ENCODE results near the gene AREL1.

AREL1 gene

GRCh38 chr14:74669846-74670245 lies 43.0 kb downstream of the AREL1 start:
- no peak for DNase-seq
- no peaks in the 10 kb centered on the region for H3K27me3 ChIP-seq
- TF ChIP-seq, protein P1, sequence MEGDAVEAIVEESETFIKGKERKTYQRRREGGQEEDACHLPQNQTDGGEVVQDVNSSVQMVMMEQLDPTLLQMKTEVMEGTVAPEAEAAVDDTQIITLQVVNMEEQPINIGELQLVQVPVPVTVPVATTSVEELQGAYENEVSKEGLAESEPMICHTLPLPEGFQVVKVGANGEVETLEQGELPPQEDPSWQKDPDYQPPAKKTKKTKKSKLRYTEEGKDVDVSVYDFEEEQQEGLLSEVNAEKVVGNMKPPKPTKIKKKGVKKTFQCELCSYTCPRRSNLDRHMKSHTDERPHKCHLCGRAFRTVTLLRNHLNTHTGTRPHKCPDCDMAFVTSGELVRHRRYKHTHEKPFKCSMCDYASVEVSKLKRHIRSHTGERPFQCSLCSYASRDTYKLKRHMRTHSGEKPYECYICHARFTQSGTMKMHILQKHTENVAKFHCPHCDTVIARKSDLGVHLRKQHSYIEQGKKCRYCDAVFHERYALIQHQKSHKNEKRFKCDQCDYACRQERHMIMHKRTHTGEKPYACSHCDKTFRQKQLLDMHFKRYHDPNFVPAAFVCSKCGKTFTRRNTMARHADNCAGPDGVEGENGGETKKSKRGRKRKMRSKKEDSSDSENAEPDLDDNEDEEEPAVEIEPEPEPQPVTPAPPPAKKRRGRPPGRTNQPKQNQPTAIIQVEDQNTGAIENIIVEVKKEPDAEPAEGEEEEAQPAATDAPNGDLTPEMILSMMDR (IDR thresholded peaks at IDR 0.05; ENCODE audit: low read depth, low read length): no peak
- H3K4me1 ChIP-seq: no peaks in the 10 kb centered on the region
- peaks cover 66% of the 10 kb centered on the region for H3K36me3 ChIP-seq
- no peak overlapping the region for H3K4me3 ChIP-seq (ENCODE audit: low read depth, low read length)
- H3K9me3 ChIP-seq: no peaks in the 10 kb centered on the region

DNA sequence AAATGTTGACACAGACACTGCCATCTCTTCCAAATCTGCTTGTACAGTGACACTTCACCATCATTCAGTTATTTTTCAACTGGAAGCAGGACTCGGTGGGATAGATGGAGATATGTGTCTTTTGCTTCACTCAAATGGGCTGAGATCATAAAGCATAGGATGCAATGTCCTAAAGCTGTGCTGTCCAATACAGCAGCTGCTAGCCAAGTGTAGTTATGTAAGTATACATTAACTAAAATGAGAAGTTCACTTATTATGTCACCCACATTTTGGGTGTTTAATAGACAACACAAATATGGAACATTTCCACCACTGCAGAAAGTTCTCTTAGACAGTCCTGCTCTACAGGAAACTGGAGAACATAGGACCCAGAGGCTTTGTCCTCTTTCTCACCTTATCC lies 43.6 kb downstream of the AREL1 start:
- TF ChIP-seq, protein P1 (IDR thresholded peaks at IDR 0.05; ENCODE audit: low read depth, low read length): no peak
- Histone ChIP-seq H3K4me1 (no peaks in the 10 kb centered on the region), H3K27me3 (no peaks in the 10 kb centered on the region), H3K4me3 (ENCODE audit: low read depth, low read length) (no peak overlapping the region), H3K9me3 (no peaks in the 10 kb centered on the region), H3K36me3 (peaks cover 65% of the 10 kb centered on the region)
- DNase-seq: no peak

GRCh38 chr14:74667758-74668157 lies 45.1 kb downstream of the AREL1 start:
- DNase-seq: no peak
- no peak overlapping the region for H3K4me3 ChIP-seq (ENCODE audit: low read depth, low read length)
- H3K9me3 ChIP-seq: no peaks in the 10 kb centered on the region
- peaks cover 65% of the 10 kb centered on the region for H3K36me3 ChIP-seq
- H3K4me1 ChIP-seq: no peaks in the 10 kb centered on the region
- H3K27me3 ChIP-seq: no peaks in the 10 kb centered on the region
- TF ChIP-seq, protein P1 (IDR thresholded peaks at IDR 0.05; ENCODE audit: low read depth, low read length): no peak

- Histone ChIP-seq H3K4me1 (no peaks in the 10 kb centered on the region), H3K4me3 (ENCODE audit: low read depth, low read length) (no peak overlapping the region), H3K27me3 (no peaks in the 10 kb centered on the region), H3K9me3 (no peaks in the 10 kb centered on the region), H3K36me3 (peaks cover 51% of the 10 kb centered on the region)
- no peak for DNase-seq
- TF ChIP-seq, protein P1 (IDR thresholded peaks at IDR 0.05; ENCODE audit: low read depth, low read length): no peak
These were observed 48.2 kb downstream of the AREL1 start for GRCh38 chr14:74664717-74665116.

GRCh38 chr14:74663884-74664283 lies 49.0 kb downstream of the AREL1 start:
- TF ChIP-seq, protein P1 (IDR thresholded peaks at IDR 0.05; ENCODE audit: low read depth, low read length): no peak
- DNase-seq: no peak
- peaks cover 43% of the 10 kb centered on the region for H3K36me3 ChIP-seq
- H3K9me3 ChIP-seq: no peaks in the 10 kb centered on the region
- no peaks in the 10 kb centered on the region for H3K27me3 ChIP-seq
- no peak overlapping the region for H3K4me3 ChIP-seq (ENCODE audit: low read depth, low read length)
- H3K4me1 ChIP-seq: no peaks in the 10 kb centered on the region

DNA sequence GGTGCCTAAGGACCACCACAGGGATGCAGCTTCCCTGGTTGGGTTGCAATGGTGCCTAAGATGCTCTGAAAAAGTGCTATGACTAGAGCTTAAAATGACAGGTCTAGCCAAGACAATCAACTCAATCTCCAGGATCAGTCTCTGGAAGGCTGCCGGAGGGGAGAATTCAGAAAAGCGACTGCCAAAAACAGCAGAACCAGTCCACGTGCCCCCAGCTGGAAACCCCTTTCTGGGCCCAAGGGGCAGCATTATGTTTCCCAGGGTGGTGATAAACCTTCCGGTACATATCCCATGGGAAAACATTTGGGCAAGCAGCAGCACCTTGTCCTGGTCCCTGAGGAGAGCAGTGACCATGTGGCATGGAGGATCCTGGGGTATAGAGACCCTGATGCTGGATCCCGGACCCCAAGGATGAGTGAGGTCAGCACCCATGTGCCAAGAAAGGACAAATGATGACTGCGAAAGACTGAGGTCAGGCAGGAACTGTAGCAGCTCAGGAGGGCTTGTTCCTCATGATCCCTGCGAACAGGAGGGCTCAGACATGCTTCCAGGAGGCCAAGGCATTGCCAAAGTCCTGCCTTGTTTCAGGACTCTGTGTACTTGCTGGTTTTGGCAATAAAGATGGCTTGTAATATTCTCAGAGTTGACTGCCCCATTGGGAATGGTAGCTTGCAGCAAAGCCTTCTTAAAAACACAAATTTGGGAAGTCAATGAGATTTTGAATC lies 51.0 kb downstream of the AREL1 start:
- Histone ChIP-seq H3K9me3 (no peaks in the 10 kb centered on the region), H3K27me3 (no peaks in the 10 kb centered on the region), H3K4me3 (ENCODE audit: low read depth, low read length) (no peak overlapping the region), H3K4me1 (no peaks in the 10 kb centered on the region), H3K36me3 (peaks cover 30% of the 10 kb centered on the region)
- TF ChIP-seq, protein P1 (IDR thresholded peaks at IDR 0.05; ENCODE audit: low read depth, low read length): no peak
- no peak for DNase-seq

Measured in BE2C (cell line).